ENCODE results near the gene LRRN2.

The LRRN2 gene

DNA sequence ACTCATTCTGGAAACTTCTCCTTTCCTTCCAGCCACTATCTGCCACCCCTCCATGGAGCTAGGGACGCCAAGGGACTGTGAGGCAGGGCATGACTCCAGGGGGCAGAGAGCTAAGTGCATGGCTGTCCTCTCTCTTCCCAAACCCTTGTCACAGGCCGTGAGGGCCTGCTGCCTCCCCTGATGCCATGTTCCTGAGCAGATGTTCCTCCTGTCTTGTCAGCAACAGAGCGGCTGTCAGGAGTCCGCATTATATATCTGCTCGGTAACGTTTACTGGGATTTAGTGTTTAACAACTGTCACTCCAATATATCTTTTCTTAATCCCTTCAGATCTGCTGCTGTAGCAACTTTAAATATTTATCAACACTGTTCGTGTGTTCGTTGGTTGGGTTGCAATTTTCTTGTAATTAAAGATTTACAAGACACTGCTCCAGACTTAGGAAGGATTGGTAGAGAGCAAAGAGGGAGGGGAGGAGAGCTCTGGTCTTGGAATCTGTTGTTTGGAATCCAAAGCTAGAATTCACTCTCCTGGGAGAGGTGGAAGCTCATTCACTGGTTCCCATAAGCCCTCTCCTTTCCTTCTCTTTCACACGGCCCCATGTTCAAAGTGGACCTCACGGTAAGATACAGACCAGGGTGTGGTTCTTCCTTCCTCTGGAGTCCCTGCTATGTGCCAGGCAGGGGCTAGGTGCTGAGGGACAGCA, 93.1 kb downstream of the LRRN2 start:
- DNase-seq = no peak

- DNase-seq = no peak
Observed at GRCh38 chr1:204591473-204592090, 94.0 kb downstream of the LRRN2 start.

DNA sequence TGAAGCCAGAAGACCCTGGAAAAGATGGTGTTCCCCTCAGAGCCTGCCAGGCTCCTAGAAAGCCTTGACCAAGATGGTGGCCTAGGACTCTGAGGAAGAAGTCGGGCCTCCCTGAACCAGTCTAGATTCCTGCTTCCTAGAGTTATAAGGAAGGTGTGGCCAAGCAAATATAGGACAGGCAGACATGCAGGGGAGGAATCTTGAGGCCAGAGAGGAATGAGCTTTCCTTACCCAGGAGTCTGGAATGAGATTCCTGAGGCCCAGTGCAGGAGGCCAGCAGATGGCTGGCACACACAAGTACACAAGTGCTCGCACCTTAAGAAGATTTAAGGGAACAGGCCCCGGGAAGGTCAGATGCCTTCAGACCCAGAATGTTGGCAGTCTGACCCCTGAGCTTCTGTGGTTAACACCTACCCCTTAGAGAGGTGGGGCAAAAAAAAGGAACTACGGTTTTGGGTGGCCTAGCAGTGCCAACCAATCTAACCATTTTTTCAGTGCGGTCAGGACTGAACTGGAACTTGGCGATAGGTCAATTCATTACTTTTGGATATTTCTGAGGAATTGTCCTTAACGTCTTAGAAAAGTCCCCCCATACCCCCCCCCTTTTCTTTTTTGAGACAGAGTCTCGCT, 96.0 kb downstream of the LRRN2 start:
- no peak for DNase-seq

GRCh38 chr1:204588826-204589225, 96.7 kb downstream of the LRRN2 start:
- DNase-seq = no peak

- DNase-seq = no peak
Observed at GRCh38 chr1:204587621-204588020, 97.9 kb downstream of the LRRN2 start.

DNA sequence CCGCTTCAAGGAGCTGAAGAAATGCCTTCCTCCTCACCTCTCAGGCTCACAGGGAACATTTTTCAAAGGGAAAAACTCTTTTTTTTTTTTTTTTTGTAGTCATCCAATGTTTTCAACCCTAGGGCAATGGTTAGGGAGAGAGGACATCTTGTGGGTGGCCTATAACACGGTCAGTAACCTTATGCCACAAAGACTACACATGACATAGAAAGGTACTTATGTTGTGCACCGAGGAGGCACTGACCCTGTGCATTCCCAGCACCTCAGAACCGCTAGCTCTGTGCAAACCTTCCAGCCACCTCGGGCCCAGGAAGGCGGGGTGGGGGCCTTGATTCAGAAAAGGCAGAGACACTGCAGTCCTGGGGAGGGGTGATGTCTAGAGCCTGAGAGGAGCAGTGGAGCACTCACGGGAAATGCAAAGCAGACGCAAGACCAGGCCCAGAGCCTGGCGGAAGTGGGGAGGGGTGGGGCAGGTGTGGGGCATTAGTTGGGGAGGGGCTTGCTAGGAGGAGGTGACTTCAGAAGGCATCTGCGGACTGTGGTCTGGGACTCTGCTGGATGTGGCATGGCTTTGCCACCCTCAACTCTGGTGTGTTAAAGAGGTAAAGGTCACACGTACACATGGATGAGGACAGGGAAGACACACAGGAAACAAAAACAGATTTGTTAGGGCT, 100.7 kb downstream of the LRRN2 start:
- peak in 1 of 6 experiments; percentile 3 for DNase-seq

DNA sequence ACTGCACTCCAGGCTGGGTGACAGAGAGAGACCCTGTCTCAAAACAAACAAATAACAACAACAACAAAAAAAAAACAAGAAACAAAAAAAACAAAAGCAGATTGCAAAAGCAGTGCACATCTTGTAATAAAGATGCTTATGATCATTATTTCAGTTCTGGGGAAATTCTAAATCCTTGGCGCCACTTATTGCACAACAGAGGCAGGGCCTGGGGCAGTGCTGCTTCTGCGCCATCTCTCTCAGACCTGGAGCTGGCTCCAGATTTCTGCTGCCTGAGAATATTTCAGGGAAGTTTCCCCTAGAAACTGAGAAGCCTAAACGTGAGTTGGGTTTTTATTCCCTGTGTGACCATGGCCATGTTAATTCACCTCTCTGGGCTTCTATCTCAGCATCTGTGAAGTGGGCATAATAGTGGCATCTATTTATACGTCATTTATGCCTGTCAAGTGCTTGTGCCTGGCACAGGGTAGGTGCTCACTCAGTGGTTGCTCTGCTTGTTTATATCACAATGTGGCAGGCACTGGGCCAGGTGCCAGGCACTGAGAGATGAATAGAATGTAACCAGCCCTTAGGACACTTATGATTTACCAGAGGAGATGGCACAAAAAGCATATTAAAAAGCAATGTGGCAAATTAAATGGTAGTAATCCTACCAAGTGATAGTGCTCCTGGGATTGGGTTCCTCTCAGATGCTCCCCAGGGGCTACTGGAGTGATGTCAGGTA, 101.5 kb downstream of the LRRN2 start:
- DNase-seq = no peak

DNA sequence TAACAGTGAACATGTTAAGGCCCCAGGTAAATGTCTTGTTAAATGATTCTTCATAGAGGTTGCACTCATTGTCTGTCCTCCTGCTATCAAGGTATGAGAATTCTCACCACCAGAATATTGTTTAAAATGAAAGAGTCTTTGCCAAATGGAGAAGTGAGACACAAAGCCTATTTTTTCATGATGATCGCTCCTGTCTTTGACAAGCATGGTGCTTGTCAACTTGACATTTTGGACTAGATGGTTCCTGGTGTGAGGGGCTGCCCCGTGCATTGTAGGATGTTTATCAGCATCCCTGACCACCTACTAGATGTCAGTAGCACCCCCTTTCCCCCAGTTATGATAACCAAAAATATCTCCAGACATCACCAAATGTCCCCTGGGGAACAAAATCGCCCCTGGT, 103.8 kb downstream of the LRRN2 start:
- no peak for DNase-seq

DNA sequence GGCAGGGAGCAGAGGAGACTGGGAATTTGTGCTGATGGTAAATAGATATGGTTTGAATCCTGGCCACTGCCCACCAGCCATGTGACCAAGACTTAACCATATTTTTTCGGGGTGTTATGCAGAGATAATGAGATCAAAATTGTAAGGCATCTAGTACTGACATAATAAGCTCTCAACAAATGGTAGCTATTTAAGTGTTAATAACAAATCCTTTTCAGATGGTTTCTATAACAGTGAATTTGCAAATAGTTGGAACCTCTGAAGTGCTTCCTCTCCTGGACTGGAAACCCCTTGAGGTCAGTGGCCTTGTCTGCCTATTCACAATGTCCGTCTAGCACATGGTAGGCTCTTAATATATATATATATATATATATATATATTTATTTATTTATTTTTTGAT, 104.7 kb downstream of the LRRN2 start:
- no peak for DNase-seq

DNA sequence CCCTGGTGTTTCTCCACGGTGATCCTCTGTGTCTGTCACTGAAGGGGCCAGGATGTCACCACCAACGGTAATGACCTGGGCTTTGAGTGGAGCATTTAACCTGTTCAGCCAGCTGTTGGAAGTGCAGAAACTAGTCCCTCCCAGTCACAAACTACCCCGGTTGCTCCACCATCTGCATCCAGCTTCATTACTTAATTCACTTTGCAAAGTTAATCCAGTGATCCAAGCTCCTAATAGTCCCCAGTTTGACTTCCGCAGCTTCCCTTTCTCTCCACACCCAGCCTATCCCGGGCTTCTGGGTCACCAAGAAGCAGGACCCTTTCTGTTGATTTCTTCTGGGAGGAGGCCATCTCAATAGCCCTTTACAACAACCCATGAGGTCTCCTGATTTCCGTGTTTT, 105.9 kb downstream of the LRRN2 start:
- no peak for DNase-seq

DNA sequence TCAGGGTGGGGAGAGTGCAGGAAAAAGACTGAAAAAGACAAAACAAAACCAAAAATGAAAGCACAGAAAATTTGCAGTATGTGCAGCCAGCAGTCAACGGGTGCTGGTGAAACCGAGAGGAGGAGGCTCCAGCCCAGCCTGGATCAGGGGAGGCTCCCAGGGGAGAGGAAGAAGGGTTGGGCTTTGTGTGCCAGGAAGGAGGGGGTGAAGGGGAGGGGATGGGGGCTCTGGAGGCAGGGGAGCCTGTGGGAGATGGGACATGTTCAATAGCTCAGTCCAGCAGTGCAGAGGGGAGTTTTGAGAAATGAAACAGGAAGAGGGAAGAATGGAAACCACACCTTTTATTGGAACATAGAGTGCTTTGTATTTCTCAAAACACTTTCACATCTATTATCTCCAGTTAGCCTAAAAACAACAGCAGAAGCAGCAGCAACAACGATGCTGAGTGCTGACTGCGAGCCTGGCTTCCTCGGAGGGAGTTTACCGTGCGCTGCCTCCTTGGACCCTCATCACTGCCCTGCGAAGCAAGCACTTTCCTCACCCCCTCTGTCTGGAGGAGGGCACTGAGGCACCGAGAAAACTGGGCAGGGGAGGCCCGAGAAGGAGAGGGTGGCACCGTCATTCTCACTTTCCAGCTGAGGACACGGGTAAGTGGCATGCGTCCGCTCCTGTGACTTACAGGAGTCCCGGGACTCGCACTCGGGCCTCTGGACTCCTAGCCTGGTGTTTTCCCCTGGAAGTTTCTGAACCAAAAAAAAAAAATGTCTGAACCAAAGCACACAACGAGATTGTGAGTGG, 106.5 kb downstream of the LRRN2 start:
- DNase-seq = peak in 3 of 6 experiments; percentile 17 to 38 (median 30)

DNA sequence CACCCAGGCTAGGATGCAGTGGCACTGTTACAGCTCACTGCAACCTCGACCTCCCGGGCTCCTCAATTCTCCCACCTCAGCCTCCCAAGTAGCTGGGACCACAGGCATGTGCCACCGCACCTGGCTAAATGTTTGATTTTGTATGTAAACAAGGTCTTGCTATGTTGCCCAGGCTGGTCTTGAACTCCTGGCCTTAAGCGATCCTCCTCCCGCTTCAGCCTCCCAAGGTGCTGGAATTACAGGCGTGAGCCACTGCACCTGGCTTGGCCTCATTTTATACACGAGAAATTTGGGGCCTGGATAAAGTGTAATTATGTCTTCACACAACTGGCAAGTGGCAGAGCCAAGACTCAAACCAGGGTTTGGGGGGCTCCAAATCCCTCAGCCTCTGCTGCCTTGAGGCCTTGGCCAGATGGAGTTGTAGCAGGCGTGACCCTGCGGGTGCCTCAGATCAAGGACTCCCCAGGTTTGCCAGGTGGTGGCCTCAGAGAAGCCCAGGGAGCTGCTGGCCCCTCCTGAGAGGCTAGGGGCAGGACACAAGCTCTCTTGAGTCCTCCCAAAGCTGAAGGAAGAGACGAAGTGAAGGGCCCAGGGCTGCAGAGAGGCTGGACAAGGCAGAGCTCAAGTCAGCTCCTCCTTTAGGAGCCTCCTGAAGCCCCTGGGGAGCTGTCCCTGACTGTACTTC, 107.6 kb downstream of the LRRN2 start:
- DNase-seq = no peak

DNA sequence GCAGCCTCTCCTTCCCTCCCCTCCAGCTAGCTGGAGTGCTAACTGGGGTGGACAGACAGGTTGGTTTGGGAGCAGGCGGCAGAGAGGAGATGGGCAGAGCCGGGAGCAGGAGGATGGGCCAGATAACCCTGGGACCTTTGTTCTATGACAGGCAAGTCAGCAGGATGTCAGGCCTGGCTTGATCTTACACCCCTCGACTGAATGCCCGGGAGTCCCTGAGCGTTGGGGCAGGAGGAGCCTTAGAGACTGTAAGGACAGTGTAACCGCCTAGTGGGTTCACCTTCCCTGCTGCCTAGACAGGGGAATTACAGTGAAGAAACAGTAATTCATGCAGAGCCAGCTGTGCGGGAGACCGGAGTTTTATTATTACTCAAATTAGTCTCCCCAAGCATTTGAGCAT, 109.1 kb downstream of the LRRN2 start:
- no peak for DNase-seq

DNA sequence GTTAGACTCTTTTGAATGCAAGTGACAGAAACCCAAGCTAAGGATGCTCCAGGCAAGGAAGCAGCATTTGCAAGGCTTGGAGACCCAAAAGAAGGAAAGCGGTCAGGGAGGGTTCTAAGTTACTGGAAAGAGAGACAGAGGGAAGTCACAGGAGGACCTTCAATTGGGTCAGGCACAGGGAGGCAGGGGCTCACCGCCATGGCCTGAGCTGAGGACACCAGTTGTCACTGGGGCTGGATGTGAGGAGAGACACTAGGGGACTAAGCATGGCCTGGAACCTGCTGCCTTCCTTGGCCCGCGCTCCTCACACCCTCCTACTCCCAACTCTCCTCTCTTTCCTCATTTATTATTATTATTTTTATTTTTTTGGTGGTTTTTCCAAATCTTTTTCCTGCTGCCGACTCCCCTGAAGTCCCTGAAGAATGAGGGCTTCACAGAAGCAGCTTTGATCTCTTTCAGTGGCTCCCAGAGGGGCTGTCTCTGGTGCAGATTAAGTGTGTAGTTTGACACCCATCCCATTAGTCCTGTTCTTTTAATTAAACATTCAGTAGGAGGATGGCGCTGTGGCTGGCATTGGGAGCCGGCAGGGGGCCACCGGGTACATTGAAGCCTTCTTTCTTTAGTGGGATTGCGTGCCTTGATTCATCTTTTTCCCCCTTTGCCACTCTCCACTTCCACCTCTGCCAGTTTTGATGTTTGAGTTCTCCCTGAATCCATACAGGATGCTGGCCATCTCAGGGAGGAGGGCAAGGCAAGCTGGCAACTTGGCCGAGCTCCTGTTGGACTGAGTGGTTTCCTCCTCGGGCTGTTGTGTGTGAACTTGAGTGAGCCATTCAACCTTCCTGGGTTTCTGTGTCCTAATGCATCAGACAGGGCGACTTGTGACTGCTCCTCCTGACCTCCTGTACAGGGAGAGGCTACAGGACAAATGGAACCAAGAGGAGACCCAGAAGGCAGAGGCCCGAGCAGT, 110.0 kb downstream of the LRRN2 start:
- no peak for DNase-seq

GRCh38 chr1:204574865-204575163, 110.7 kb downstream of the LRRN2 start:
- DNase-seq = no peak

DNA sequence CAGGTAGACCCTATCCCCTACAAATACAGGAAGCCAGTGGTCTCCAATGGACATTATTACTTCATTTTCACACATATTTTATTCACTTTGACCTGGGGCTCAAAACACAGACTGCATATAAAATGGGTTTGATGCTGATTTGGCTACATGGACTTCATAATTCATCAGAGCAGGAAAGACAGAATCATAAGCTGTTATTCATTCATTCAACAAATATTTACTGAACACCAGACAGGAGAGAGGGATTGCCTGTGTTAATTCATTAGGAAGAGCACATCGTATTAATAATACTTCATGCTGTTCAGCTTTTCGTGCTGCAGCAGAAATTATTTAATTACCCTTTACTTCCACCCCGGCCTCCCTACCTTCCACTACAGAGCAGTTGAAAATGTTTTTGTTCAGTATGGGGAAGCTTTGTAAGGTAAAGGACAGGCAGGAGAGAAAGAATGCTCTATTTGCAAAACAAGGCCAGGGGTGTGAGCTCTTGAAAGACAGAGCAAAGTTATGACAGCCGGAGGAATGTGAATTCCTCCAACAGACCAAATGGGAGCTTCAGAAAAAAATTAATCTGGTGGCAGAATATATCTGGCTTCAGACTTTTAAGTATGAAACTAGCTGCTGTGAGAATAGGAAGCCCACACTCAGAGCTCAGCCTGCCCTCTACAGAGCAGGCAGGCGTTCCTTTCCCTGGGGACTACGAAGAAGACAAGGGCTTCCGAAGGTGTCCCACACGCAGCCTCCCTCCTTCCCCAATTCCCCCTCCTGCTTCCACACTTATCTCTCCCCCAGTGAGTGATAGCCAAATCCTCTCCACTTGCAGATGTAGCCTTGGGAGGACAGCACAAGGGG, 111.3 kb downstream of the LRRN2 start:
- no peak for DNase-seq

DNA sequence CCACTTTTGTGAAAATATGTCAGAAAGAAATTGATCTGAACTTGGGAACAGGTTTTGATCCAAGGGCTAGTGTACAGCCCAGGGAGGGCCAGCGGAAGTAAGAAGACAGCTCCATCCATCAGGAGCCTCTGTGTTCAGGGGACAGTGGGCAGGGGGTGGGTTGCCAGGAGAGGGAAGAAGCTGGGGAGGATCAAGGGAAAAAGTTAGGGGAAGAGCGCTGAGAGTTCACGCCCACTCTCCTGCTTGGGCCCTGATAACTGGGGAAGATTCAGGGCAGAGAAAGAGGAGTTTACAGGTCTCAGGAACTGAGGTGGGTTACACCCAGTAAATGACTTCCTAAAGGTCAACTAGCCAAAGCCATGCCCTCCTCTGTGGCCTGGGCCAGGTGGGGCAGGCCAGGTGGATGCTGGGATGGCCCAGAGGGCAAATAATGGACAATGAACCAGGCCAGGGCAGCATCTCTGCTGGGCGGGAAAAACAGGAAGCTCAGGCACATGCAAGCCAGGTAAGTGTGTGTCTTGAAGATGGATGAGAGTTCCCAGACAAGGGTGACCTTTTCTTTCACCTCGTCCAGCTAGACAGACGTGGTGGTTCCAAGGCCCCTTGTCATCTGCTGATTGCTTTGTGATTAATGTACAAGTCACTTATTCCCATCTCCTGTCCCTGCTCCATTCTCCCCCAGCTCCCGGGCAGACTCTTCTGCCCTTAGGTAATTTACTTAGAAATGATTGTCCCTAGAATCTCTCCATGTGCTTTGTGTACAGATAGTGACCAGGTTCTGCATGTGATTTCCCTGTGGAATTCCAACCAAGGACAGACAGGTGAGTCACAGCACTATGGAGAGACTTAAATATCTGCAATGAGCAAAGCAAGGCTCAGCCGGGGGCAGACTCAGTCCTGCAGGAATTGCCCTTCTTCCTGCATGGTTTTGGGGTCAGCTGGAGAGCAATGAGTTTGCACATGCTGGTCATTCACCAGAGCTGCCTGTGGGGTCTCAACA, 112.3 kb downstream of the LRRN2 start:
- no peak for DNase-seq

DNA sequence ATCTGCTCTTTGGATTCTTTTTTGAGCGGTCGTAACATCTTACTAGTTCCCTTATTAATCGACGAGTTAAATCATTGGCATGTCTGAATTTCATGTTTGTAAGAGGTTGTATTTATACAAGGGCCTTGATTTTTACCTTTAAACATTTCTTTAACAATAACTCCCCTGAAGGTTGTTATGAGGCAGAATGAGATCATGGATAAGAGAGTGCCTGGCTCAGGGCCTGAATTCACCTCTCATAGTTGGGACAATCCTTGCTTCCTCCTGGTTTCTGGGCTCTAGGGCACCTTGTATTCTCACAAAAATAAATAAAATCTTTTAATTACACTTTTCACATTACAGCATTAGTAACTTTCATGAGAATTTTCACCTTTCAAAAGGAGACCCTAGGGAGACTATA, 113.9 kb downstream of the LRRN2 start:
- no peak for DNase-seq

Data from stimulated activated naive CD4-positive, alpha-beta T cell (primary cell).